ENCODE results near the gene CCDC57.
A peak's percentile ranks its signal among the peaks of the same experiment; 100 is the strongest.

Gene CCDC57

DNA sequence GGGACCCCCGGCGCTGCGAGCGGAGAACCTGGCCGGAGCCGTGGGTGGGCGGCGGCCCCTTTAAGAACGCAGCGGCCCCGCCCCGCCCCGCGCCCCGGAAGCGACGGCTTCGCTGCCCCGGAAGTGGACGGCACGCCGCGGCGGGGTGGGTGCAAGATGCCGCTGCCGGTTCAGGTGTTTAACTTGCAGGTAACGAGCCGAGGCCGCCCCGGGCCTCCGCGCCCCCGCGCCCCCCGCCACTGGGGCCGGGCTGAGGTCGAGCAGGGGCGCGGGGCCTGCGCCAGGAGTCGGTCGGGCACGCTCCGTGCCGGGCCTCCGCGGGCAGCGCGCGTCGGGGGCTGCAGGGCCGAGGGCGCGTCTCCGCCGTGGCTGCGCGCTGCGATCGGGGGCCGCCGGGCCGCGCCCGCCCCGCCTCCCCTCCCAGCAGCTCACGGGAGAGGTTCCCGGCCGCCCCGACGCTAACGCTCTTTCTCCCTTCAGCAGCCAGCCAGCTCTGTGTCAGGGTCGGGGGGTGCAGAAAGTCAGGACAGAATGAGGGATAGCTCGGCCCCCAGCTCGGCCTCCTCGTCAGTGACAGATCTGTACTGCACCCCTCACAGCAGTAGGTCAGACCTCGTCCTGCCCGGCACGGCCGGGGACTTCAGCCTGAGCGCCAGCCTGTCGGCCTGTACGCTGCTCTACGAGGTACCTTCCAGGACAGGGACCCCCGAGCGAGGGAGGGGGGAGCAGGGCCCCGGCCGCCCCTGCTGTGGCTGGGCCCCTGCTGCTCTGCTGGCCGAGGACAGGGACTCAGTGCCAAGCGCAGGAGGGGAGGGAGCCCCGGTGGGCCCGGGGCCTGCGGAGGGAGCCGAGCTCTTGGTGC lies 160.6 kb downstream of the CCDC57 start, which contains the start of the genes GPS1 and RFNG:
TSS of gene GPS1 (plus strand) at position 123 of the 862 bp plus-strand sequence. CDS start at position 157, 34 bp downstream.
TSS of gene RFNG (minus strand) at position 36 of the 862 bp plus-strand sequence. CDS start 45 bp downstream, outside the sequence.
- H3K4me3 ChIP-seq (ENCODE audit: low read depth, low read length) = peak within 1 kb of the TSS; percentile 85
- TF ChIP-seq, protein P1, sequence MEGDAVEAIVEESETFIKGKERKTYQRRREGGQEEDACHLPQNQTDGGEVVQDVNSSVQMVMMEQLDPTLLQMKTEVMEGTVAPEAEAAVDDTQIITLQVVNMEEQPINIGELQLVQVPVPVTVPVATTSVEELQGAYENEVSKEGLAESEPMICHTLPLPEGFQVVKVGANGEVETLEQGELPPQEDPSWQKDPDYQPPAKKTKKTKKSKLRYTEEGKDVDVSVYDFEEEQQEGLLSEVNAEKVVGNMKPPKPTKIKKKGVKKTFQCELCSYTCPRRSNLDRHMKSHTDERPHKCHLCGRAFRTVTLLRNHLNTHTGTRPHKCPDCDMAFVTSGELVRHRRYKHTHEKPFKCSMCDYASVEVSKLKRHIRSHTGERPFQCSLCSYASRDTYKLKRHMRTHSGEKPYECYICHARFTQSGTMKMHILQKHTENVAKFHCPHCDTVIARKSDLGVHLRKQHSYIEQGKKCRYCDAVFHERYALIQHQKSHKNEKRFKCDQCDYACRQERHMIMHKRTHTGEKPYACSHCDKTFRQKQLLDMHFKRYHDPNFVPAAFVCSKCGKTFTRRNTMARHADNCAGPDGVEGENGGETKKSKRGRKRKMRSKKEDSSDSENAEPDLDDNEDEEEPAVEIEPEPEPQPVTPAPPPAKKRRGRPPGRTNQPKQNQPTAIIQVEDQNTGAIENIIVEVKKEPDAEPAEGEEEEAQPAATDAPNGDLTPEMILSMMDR (IDR thresholded peaks at IDR 0.05; ENCODE audit: low read depth, low read length) = no peak

Data from WI38 (cell line).